SK-N-MC (cell line): ENCODE measurements around the gene MB21D2.

Experiments used
- EZH2 ChIP-seq: fragments of 200-600 bp; sonication (generic); IDR thresholded peaks from one replicate; pipeline ENCODE4 v1.6.1; 2017; ENCODE audit warnings: antibody characterized with exemption
- FOXP2 ChIP-seq: optimal IDR thresholded peaks from 2 replicates; pipeline ENCODE3; 2011; ENCODE audit warnings: mild to moderate bottlenecking, moderate library complexity; ENCODE audit not compliant: insufficient read depth; ENCODE audit errors: extremely low read length, control extremely low read depth
- POLR2AphosphoS5 ChIP-seq: IDR thresholded peaks from 2 replicates; pipeline ENCODE4 v1.6.1; 2012; ENCODE audit warnings: mild to moderate bottlenecking, low read depth, low read length, borderline replicate concordance

DNA sequence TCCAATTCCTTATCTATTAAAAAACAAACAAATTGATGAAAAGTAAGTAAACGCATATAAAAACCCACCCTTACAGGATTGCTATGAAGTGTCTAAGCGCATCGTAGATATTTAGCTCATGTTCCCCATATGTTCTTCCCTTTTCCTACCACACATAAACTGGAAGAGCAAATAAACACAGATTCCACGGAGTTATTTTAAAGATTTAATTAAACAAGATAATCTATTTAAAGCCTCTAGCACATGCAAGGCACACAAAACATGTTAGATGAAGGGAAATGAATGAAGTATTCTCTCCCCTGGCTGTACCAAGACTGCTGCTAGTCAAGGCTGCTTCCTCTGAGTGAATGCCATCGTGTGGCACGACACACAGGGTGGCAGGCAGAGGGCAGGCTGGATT lies 111.9 kb downstream of the MB21D2 start:
- no peak for TF ChIP-seq POLR2AphosphoS5
- TF ChIP-seq EZH2, result no peak
- TF ChIP-seq FOXP2, result no peak
